ENCODE results near the gene COLEC11.
"Not testable (repeated sequence)": the region's sequence is repeated elsewhere in the genome, so short reads cannot be mapped to it uniquely, and the experiment has no call there.

The COLEC11 gene

DNA sequence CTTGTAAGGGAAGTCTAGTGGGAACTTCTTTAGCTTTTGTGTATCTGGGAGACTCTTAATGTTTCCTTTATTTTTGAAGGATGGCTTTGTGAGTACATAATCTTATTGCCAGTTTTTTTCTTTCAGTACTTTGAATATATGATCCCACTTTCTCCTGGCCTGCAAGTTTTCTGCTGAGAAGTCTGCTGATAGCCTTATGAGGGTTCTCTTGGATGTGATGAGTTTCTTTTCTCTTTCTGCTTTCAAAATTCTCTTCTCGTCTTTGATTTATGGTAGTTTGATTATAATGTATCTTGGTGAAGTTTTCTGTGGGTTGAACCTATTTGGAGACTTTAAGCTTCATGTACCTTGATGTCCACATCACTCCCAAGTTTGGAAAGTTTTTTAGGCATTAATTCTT lies 28.1 kb downstream of the COLEC11 start:
- no peak for DNase-seq (ENCODE audit: low read depth in 3 of 3, low spot score in 1 of 3)

GRCh38 chr2:3624059-3624794 lies 29.3 kb downstream of the COLEC11 start:
- no peak for DNase-seq (ENCODE audit: low read depth in 3 of 3, low spot score in 1 of 3)

- DNase-seq (ENCODE audit: low read depth in 3 of 3, low spot score in 1 of 3) = no peak
Measured at GRCh38 chr2:3625186-3625585, 30.3 kb downstream of the COLEC11 start.

DNA sequence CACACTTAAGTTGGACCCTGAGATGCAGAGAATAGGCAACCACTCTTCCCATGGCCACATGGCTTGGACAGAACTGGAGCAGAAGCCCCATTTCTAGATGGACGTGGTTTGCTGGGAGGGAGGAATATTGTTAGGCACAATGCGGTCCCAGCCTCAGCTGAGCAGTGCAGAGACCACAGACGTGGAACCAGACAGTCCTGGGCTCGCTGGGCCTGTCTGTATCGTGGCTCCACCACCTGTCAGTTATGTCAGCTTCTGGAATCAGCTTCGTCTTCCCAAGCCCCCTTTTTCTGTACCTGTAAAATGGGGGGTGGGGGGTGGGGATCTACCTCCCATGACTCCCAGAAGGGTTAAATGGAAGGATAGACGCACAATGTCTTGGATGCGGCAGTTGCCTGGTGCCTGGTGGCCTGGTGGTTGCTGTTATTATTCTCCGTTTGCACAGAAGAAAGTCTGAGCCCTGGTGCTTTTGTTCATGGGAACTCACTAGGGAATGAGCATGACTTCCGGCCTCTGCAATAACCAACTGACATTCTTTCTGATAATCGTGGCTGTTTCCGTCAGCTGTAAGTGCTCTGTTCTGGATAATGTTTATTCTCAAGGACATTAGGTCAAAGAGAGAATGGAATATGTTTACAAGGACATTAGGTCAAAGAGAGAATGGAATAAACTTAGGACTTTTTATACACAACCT lies 31.4 kb downstream of the COLEC11 start:
- DNase-seq (ENCODE audit: low read depth in 3 of 3, low spot score in 1 of 3) = no peak

GRCh38 chr2:3626812-3627499 lies 32.0 kb downstream of the COLEC11 start:
- no peak for DNase-seq (ENCODE audit: low read depth in 3 of 3, low spot score in 1 of 3)

- no peak for DNase-seq (ENCODE audit: low read depth in 3 of 3, low spot score in 1 of 3)
Measured at GRCh38 chr2:3627500-3628100, 32.7 kb downstream of the COLEC11 start.

DNA sequence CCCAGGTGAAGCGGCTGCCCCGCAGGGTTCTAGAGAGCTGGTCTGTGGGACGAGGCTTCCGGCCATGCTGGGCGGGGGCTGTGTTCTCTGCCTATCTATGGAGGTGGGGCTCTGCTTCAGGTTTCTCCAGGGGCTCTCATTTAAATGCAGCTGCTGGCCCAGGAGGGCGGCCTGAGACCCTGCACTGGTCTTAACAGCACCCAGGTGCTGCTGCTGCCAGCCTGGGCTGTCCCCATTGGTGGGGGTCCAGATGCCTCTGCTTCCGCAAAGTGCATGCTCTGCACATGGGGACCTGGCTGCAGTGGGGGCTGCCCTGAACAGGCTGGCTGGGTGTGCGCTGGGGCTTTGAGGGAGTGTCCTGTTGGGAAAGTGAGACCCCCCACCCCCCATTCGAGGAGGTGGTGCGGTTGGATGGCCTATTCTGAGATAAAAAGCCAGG lies 33.3 kb downstream of the COLEC11 start:
- DNase-seq (ENCODE audit: low read depth in 3 of 3, low spot score in 1 of 3) = no peak

GRCh38 chr2:3628800-3629199 lies 33.9 kb downstream of the COLEC11 start:
- DNase-seq (ENCODE audit: low read depth in 3 of 3, low spot score in 1 of 3) = no peak

- no peak for DNase-seq (ENCODE audit: low read depth in 3 of 3, low spot score in 1 of 3)
Measured at GRCh38 chr2:3630631-3631030, 35.7 kb downstream of the COLEC11 start.

DNA sequence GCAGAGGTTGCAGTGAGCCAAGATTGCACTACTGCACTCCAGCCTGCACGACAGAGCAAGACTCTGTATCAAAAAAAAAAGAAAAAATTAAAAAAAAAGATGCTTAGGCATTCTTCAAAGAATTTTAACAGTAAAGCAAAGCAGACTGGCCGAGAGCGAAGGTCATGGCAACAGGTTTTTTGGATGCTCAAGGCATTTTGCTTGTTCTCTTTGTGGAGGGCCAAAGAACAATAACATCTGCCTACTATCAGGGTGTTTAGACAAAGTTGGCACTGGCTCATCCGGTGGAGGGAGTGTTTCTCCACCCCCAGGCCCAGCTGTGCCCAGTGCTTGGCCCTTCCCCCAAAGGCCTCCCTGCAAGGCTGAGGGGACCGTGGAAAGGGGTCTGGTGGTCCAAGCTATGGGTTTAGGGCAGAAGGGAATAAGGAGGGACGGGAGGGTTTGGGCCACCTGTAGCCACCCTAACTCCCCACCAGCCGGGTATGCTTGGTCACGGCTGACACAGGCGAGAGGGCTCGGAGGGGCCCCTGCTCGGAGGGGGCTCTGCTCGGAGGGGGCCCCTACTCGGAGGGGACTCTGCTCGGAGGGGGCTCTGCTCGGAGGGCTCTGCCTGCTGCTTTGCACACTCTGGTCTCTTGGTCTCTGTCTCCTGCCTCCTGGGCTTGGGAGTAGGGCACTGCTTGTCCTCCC lies 36.4 kb downstream of the COLEC11 start:
- no peak for DNase-seq (ENCODE audit: low read depth in 3 of 3, low spot score in 1 of 3)

DNA sequence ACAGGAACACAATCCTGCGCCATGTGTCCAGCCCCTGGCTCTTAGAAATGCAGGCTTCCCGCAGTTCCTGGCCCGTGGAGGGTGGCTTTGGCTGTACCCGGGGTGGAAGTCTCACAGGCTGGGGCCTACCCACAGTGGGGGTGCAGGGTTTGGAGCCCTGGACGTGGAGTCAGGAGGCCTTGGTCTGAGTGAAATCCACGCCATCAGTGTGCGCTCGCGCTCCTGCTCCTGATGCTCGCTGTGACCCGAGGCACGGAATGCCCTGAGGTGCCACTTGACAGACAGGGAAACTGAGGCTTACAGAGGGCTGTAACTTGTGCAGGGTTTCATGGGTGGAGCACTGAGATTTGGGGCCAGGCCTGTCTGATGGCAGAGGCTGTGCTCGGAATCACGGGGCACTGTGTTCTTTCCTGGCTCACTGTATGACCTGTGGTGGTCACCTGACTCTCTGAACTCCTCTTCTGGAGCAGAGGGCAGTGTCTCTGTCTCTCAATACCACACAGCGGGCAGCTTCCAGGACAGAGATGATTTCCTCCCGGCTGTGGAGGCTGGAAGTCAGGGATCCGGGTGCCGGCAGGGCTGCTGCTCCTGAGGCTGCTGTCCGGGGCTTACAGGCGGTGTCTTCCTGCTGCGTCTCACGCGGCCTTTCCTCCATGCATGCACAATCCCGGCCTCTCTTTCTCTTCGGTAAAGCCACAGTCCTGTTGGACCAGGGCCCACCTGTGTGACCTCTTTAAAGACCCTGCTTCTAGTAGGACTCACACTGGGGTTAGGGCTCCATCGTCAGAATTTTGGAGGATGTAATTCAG lies 37.1 kb downstream of the COLEC11 start:
- no peak for DNase-seq (ENCODE audit: low read depth in 3 of 3, low spot score in 1 of 3)

GRCh38 chr2:3633089-3633981 lies 38.4 kb downstream of the COLEC11 start:
- no peak for DNase-seq (ENCODE audit: low read depth in 3 of 3, low spot score in 1 of 3)

GRCh38 chr2:3633982-3634595 lies 39.2 kb downstream of the COLEC11 start:
- no peak for DNase-seq (ENCODE audit: low read depth in 3 of 3, low spot score in 1 of 3)

GRCh38 chr2:3634596-3635121 lies 39.7 kb downstream of the COLEC11 start:
- DNase-seq (ENCODE audit: low read depth in 3 of 3, low spot score in 1 of 3) = no peak

GRCh38 chr2:3635171-3635974 lies 40.5 kb downstream of the COLEC11 start:
- no peak for DNase-seq (ENCODE audit: low read depth in 3 of 3, low spot score in 1 of 3)

DNA sequence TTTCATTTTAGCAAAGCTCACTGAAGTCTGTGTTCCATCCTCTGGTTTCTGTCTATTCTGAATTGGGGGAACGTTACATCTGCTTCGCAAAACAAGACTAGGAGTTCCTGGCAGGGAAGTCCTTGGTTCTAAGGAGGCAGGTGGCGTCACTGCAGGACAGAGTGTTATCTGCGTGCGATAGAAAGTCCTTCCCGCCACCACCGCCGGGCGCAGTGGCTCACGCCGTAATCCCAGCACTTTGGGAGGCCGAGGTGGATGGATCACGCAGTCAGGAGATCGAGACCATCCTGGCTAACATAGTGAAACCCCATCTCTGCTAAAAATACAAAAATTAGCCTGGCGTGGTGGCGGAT lies 41.0 kb downstream of the COLEC11 start:
- not testable (repeated sequence) for DNase-seq (ENCODE audit: low read depth in 3 of 3, low spot score in 1 of 3)

DNA sequence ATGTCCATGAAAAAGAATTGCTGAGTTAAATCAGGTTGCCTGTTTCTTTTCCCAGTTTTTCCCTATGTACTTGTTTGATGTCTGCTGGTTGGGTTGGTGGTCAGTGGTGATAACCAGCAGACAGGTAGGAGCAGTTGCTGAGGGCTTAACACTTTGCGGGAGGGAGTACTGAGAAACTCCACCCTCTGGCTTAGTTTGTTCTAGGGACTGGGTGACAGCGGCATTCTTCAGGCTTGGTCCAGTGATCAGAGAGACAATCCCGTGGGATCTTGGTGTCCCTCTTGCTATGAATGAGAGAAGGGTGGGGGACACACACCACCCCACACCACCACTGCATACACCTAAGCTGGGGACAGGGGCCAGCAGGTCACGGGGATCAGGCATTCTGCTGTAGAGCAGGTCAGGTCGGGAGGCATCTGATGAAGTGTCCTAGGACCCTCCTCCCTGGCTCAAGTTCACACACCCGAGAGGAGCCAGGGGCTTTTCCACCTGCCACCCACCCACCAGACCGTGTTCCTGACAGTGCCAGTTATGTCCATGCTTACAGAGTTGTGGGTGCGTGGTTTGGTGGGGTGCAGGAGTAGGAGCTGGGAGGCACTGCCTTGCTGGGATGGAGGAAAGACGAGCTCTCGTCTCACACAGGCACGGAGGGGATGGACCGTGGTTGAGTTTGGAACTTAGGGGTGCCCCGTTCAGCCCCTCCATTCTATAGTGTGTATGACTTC lies 41.8 kb downstream of the COLEC11 start:
- no peak for DNase-seq (ENCODE audit: low read depth in 3 of 3, low spot score in 1 of 3)
